Measurements from ENCODE around the gene MPND.

MPND gene

DNA sequence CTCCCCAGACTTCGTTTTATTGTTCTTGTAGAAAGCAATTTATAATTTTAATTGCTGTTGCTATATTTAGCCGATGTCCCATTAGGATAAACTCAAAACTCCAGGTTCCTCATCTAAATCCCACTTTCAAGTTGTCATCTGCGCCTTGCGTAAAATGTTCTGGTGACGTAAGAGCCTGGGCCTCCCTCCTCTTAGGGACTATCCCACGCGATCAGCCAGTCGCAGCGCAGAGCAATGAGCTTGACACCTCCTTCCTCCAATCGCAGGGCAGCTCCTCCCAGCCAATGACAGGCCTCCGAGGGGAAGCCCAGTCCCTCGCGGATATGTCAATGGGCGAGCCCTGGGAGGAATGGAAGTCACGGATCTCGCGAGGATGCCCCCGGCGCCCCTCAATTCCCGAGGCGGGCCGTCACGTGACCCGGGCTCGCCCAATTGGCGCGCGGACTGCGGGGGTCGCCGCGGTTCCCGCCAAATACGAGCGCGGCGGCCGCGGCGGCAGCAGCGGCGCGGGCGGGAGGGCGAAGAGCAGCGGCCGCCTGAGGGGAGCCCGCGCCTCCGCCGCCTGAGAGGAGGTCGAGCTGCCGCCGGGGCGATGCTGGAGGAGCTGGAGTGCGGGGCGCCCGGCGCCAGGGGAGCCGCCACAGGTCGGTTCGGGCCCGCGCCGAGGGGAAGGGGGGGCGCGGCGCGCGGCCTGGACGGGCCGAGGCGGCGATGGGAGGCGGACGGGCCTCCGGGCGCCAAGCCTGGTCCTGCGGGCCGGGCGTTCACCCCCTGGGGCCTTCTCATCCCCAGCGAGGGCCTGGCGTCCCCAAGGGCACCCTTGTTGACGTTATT lies 59.0 kb downstream of the MPND start, which contains the start of gene CHAF1A (continued):
- TF ChIP-seq ZBTB49 (tag by site-specific recombination; IDR thresholded peaks at IDR 0.05; ENCODE audit: low read depth), result no peak
- TF ChIP-seq ZNF184 (tag by site-specific recombination; IDR thresholded peaks at IDR 0.05), result 0 out of 2 replicates have a peak, but pooled peaks have one; percentile 30
- TF ChIP-seq, protein P1, sequence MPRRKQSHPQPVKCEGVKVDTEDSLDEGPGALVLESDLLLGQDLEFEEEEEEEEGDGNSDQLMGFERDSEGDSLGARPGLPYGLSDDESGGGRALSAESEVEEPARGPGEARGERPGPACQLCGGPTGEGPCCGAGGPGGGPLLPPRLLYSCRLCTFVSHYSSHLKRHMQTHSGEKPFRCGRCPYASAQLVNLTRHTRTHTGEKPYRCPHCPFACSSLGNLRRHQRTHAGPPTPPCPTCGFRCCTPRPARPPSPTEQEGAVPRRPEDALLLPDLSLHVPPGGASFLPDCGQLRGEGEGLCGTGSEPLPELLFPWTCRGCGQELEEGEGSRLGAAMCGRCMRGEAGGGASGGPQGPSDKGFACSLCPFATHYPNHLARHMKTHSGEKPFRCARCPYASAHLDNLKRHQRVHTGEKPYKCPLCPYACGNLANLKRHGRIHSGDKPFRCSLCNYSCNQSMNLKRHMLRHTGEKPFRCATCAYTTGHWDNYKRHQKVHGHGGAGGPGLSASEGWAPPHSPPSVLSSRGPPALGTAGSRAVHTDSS (tag by site-specific recombination; IDR thresholded peaks at IDR 0.05), result 0 out of 2 replicates have a peak, but pooled peaks have one; percentile 21
- TF ChIP-seq ZNF174 (tag by site-specific recombination; IDR thresholded peaks at IDR 0.05), result no peak
- peak; percentile 99 for TF ChIP-seq ZNF629 (tag by site-specific recombination; IDR thresholded peaks at IDR 0.05)
- no peak for TF ChIP-seq GLI4 (tag by site-specific recombination; IDR thresholded peaks at IDR 0.05)
- TF ChIP-seq, protein P2, sequence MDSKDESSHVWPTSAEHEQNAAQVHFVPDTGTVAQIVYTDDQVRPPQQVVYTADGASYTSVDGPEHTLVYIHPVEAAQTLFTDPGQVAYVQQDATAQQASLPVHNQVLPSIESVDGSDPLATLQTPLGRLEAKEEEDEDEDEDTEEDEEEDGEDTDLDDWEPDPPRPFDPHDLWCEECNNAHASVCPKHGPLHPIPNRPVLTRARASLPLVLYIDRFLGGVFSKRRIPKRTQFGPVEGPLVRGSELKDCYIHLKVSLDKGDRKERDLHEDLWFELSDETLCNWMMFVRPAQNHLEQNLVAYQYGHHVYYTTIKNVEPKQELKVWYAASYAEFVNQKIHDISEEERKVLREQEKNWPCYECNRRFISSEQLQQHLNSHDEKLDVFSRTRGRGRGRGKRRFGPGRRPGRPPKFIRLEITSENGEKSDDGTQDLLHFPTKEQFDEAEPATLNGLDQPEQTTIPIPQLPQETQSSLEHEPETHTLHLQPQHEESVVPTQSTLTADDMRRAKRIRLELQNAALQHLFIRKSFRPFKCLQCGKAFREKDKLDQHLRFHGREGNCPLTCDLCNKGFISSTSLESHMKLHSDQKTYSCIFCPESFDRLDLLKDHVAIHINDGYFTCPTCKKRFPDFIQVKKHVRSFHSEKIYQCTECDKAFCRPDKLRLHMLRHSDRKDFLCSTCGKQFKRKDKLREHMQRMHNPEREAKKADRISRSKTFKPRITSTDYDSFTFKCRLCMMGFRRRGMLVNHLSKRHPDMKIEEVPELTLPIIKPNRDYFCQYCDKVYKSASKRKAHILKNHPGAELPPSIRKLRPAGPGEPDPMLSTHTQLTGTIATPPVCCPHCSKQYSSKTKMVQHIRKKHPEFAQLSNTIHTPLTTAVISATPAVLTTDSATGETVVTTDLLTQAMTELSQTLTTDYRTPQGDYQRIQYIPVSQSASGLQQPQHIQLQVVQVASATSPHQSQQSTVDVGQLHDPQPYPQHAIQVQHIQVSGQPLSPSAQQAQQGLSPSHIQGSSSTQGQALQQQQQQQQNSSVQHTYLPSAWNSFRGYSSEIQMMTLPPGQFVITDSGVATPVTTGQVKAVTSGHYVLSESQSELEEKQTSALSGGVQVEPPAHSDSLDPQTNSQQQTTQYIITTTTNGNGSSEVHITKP (tag by site-specific recombination; IDR thresholded peaks at IDR 0.05), result peak; percentile 93
- peak; percentile 57 for TF ChIP-seq PRDM6 (tag by site-specific recombination; IDR thresholded peaks at IDR 0.05)
- TF ChIP-seq, protein P3, sequence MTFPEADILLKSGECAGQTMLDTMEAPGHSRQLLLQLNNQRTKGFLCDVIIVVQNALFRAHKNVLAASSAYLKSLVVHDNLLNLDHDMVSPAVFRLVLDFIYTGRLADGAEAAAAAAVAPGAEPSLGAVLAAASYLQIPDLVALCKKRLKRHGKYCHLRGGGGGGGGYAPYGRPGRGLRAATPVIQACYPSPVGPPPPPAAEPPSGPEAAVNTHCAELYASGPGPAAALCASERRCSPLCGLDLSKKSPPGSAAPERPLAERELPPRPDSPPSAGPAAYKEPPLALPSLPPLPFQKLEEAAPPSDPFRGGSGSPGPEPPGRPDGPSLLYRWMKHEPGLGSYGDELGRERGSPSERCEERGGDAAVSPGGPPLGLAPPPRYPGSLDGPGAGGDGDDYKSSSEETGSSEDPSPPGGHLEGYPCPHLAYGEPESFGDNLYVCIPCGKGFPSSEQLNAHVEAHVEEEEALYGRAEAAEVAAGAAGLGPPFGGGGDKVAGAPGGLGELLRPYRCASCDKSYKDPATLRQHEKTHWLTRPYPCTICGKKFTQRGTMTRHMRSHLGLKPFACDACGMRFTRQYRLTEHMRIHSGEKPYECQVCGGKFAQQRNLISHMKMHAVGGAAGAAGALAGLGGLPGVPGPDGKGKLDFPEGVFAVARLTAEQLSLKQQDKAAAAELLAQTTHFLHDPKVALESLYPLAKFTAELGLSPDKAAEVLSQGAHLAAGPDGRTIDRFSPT (tag by site-specific recombination; IDR thresholded peaks at IDR 0.05), result no peak
- TF ChIP-seq ZNF660 (tag by site-specific recombination; IDR thresholded peaks at IDR 0.05), result peak; percentile 81
- no peak for TF ChIP-seq SETDB1 (IDR thresholded peaks at IDR 0.05; ENCODE audit: insufficient read length, low read length)
- no peak for TF ChIP-seq OSR2 (tag by site-specific recombination; IDR thresholded peaks at IDR 0.05)
- TF ChIP-seq ZNF37A (tag by site-specific recombination; IDR thresholded peaks at IDR 0.05), result no peak
- TF ChIP-seq ZNF133 (tag by site-specific recombination; IDR thresholded peaks at IDR 0.05), result no peak
- TF ChIP-seq ZNF175 (tag by site-specific recombination; IDR thresholded peaks at IDR 0.05), result no peak
- TF ChIP-seq ZFP41 (tag by site-specific recombination; IDR thresholded peaks at IDR 0.05; ENCODE audit: borderline replicate concordance), result no peak

All from HEK293 (cell line).